H1 (cell line): ENCODE measurements around the gene C16orf87. TPM values are rescaled to one million over a fixed set of nuclear protein-coding genes. Genes with fewer than 3 reads are reported as not detected.

Experiments used
- RBBP5 ChIP-seq: IDR thresholded peaks from 2 replicates; pipeline ENCODE4 v1.7.1; 2012; ENCODE audit warnings: low read depth, mild to moderate bottlenecking, inconsistent platforms, low read length, moderate library complexity, borderline replicate concordance
- SAP30 ChIP-seq: fragments of 300-600 bp; sonication (generic); IDR thresholded peaks from 2 replicates; pipeline ENCODE4 v1.7.1; 2012; ENCODE audit warnings: low read length, moderate library complexity, mild to moderate bottlenecking, inconsistent platforms; ENCODE audit not compliant: insufficient read depth, insufficient replicate concordance
- YY1 ChIP-seq: IDR thresholded peaks from 2 replicates; pipeline ENCODE4 v1.6.1; 2011; ENCODE audit warnings: low read depth, mild to moderate bottlenecking, low read length
- polyA plus RNA-seq, 7 experiments: library from polyadenylated mRNA; depleted of rRNA in 3 of 7; stranded (reverse) in 5 of 7; unstranded in 2 of 7; fragments of >200 nt in 5 of 7; fragments of 200-250 nt in 2 of 7; gene quantifications; 1 replicate in 5 of 7; 2 replicates in 1 of 7; 4 replicates in 1 of 7; pipeline versions ENCODE4 v1.2.1 to v1.2.3, GENCODE V29; 2011 to 2013; ENCODE audit warnings: missing spikeins in 2 of 7, mixed read lengths in 2 of 7
- total RNA-seq: library from RNA; stranded (reverse); fragmentation: NEBNext Ultra II Directional; extraction: Animal tissue kit (Norgen Biotek cat#: 25700); gene quantifications from 2 replicates; pipeline ENCODE4 v1.2.1, GENCODE V29; 2021

The C16orf87 gene
- total and polyA plus RNA-seq, 2 of the 8 experiments (the other 6 are each of a cell fraction or from before 2014, with no cell fraction given) = 4.8 to 21.8 TPM

DNA sequence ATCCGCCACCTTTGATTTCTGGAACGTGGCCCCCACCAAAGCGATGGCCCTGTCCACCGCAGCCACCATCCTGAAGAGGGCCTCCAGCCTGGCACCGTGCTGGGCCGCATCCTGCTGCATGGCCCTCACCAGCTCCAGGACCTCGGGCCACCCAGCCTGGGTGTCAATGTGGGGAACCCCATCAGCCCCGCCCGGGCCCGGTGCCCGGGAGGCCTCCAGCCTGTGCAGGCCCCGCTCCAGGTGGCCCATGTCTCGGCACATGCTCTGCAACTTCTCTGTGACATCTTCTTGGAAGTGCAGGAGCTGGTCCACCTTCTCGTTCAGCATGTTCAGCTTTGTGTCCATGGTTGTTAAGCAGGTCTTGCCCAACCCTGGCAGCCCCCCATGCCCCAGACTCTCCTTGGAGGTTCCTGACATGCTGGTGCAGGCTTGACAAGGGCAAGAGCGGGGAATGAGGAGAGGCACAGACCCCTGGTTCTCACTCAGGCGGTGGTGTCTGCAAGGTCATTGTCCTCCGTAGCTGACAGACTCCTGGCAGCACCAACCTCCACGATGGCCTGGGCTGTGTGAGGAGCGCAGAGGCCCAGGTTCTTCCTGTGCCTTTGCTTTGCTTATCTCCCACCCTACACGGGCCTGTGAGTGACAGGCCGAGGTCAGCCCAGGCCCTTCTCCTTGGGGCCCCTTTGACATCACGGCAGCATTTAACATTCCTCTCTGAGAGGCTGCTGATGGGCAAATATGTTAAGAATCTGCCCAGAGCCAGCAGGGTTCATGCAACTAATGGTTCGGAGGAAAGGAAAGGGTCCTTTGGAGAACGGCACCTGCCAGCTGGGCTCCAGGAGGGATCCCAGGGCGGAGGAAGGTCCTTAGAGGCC, 83.0 kb downstream of the C16orf87 start, which contains the start of gene MYLK3 (continued):
- TF ChIP-seq RBBP5 (no peak), YY1 (peak; percentile 27; the same call in 1 of the 2 replicates), SAP30 (no peak)
- TF ChIP-seq, all 59 proteins: peak for 7
